Heart left ventricle (tissue), 13 donors: ENCODE measurements around the gene MACROH2A2.

ENCODE experiments used
- CTCF ChIP-seq, 12 donors: fragments of 200-600 bp; sonication (generic) in 4 of 12; IDR thresholded peaks; one replicate each; pipeline versions ENCODE4 v1.5.0 to v1.8.0; 2018 to 2022; ENCODE audit warnings: antibody characterized with exemption in 12 of 12, mild to moderate bottlenecking in 5 of 12
- POLR2A ChIP-seq, 2 donors: fragments of 450-650 bp; IDR thresholded peaks; one replicate each; pipeline ENCODE4 v1.6.1; 2017; ENCODE audit warnings: antibody characterized with exemption in 2 of 2, mild to moderate bottlenecking in 2 of 2, moderate library complexity in 2 of 2
- donor health status: ischemic (EF 13 %, LVEDD 7.1; RV severe dilation, severe dysfunction).
- donor health status: DM: no; HTN: yes; CAD: no.
- donor health status: DM: no; HTN: no; CAD: no.
- donor health status: ischemic (EF 25% LVEDD 6.9; RV normal size, moderate dysfunction).
- donor health status: ischemic (EF 25% LVEDD 5.7; RV mildly dilated, moderate dysfunction).
- donor health status: ischemic (EF 35%, LVEDD 5.7; RV mildly dilated, moderate dysfunction).
- donor health status: nonischemic (EF 11% LVEDD 7.7; RV severe dilation, severe dysfunction).
- donor health status: DM: yes; HTN: yes; CAD: no.
- donor health status: PGD.
- donor health status: ischemic (EF 29% LVEDD 5.4; RV normal size, mild dysfunction).
- donor health status: nonischemic (EF 23%, LVEDD 6.1; RV moderate dilation, normal function).

- TF ChIP-seq CTCF (IDR thresholded peaks at IDR 0.05) (no peak), POLR2A (IDR thresholded peaks at IDR 0.05) (no peak)
These were observed 49.0 kb downstream of the MACROH2A2 start for GRCh38 chr10:70101668-70102067.
